ENCODE measurements around the gene NXPH3.

The NXPH3 gene

GRCh38 chr17:49630113-49630900 is 54.6 kb downstream of the NXPH3 start:
- no peak for DNase-seq

GRCh38 chr17:49631496-49631895 is 55.8 kb downstream of the NXPH3 start:
- DNase-seq, result no peak
